Measurements from ENCODE around the gene KLF11.
"Not testable (repeated sequence)": the region's sequence is repeated elsewhere in the genome, so short reads cannot be mapped to it uniquely, and the experiment has no call there.

KLF11 gene

GRCh38 chr2:10084223-10084865, 41.0 kb downstream of the KLF11 start:
- no peak for DNase-seq (ENCODE audit: low read depth in 3 of 3)

GRCh38 chr2:10085043-10085667, 41.8 kb downstream of the KLF11 start:
- no peak for DNase-seq (ENCODE audit: low read depth in 3 of 3)

- no peak for DNase-seq (ENCODE audit: low read depth in 3 of 3)
Observed at GRCh38 chr2:10085668-10086059, 42.3 kb downstream of the KLF11 start.

GRCh38 chr2:10086950-10087349, 43.6 kb downstream of the KLF11 start:
- DNase-seq (ENCODE audit: low read depth in 3 of 3), result no peak

- no peak for DNase-seq (ENCODE audit: low read depth in 3 of 3)
Observed at GRCh38 chr2:10087360-10087759, 44.0 kb downstream of the KLF11 start.

GRCh38 chr2:10089565-10090190, 46.3 kb downstream of the KLF11 start:
- no peak for DNase-seq (ENCODE audit: low read depth in 3 of 3)

GRCh38 chr2:10091182-10091888, 48.0 kb downstream of the KLF11 start:
- DNase-seq (ENCODE audit: low read depth in 3 of 3), result no peak

- not testable (repeated sequence) for DNase-seq (ENCODE audit: low read depth in 3 of 3)
Observed at GRCh38 chr2:10091889-10092244, 48.5 kb downstream of the KLF11 start.

GRCh38 chr2:10094271-10094814, 51.0 kb downstream of the KLF11 start:
- no peak for DNase-seq (ENCODE audit: low read depth in 3 of 3)

GRCh38 chr2:10095175-10095574, 51.8 kb downstream of the KLF11 start:
- DNase-seq (ENCODE audit: low read depth in 3 of 3), result no peak

GRCh38 chr2:10096641-10097040, 53.3 kb downstream of the KLF11 start:
- DNase-seq (ENCODE audit: low read depth in 3 of 3), result no peak

- DNase-seq (ENCODE audit: low read depth in 3 of 3), result no peak
Observed at GRCh38 chr2:10097352-10098148, 54.2 kb downstream of the KLF11 start.

GRCh38 chr2:10101491-10101890, 58.1 kb downstream of the KLF11 start:
- no peak for DNase-seq (ENCODE audit: low read depth in 3 of 3)

GRCh38 chr2:10103179-10103578, 59.8 kb downstream of the KLF11 start:
- DNase-seq (ENCODE audit: low read depth in 3 of 3), result no peak
